ENCODE data around the gene UCHL3. TPM values are rescaled to one million over a fixed set of nuclear protein-coding genes. Genes with fewer than 3 reads are reported as not detected.

Gene UCHL3
- total and polyA plus RNA-seq, 11 donors, result 16.3 to 72.1 (median 27.6) TPM

DNA sequence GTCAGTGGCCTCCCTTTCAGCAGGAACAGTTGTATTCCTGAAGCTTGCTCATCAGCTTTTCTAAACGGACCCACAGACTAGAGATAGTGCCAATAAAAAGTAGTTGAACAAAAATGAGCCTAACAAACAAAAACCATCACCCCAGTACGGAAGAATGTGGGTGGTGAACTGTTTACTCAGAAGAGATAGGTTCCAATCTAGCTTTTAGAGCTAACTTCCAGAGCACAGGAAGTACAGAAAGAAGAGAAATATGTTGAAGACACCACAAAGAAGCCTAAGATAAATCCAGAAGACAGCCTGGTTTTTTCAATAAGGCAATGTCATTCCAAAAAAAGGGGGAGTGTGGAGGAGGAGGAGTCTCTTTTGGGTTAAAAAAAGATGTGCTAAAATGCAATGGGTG, 83.7 kb downstream of the UCHL3 start:
- Histone ChIP-seq H3K9me3 (no peaks in the 10 kb centered on the region), H3K4me1 (peaks cover 3 to 24% (median 9%) of the 10 kb centered on the region in 12 donors), H3K27ac (peak overlapping the region in 3 of 12 donors; percentile 7 to 37 (median 10)), H3K4me3 (no peak overlapping the region), H3K27me3 (peaks cover 0 to 16% (median 0%) of the 10 kb centered on the region in 9 donors), H3K36me3 (no peaks in the 10 kb centered on the region)
- intact Hi-C loops (cut with DNase I), result no loop called here
- DNase-seq (no peak), ATAC-seq (peak in 2 of 4 donors; percentile 24 to 32)
- 32 to 47% (median 38%) methylated on average over 2 of the region's 2 CpGs for WGBS, 4 donors
- TF ChIP-seq, protein P1, sequence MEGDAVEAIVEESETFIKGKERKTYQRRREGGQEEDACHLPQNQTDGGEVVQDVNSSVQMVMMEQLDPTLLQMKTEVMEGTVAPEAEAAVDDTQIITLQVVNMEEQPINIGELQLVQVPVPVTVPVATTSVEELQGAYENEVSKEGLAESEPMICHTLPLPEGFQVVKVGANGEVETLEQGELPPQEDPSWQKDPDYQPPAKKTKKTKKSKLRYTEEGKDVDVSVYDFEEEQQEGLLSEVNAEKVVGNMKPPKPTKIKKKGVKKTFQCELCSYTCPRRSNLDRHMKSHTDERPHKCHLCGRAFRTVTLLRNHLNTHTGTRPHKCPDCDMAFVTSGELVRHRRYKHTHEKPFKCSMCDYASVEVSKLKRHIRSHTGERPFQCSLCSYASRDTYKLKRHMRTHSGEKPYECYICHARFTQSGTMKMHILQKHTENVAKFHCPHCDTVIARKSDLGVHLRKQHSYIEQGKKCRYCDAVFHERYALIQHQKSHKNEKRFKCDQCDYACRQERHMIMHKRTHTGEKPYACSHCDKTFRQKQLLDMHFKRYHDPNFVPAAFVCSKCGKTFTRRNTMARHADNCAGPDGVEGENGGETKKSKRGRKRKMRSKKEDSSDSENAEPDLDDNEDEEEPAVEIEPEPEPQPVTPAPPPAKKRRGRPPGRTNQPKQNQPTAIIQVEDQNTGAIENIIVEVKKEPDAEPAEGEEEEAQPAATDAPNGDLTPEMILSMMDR (IDR thresholded peaks at IDR 0.05), result no peak
- no peak for TF ChIP-seq POLR2A (IDR thresholded peaks at IDR 0.05)

DNA sequence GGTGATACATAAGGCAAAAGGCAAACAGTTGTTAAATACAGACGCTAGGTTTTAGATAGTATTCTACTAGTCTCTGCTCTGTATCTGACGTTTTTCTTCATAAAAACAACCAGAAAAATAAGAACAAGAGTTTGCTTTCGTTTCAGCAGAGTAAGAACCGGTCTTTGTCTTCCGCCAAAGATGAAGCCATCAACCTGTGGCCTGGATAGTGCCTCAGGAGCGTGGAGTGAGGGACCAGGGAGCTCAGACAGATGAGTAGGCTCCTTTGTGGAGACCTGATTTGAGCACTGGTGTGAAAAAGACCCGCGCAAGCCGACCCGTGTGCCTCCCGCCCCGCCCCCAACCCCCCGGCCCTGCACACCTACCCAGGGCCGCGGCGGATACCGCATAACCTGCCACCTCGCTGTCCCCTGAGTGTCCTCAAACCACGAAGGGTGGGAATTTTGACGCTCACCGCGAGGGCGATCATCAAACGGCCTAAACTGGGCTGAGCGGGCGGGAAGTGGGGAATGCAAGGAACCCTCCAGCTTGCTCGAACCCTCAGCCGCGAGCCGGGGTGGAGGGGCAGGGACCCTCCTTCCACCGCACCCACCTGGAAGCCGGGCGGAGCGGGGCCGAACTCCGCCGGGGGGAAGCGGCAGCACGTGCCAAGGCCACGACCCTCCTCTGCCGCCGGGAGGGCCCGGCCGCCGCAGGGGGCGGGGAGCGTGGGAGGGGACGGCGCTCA, 85.7 kb downstream of the UCHL3 start:
- TF ChIP-seq POLR2A (IDR thresholded peaks at IDR 0.05), result no peak
- TF ChIP-seq, protein P1 (IDR thresholded peaks at IDR 0.05), result no peak
- peak in 2 of 5 donors; percentile 23 to 61 for DNase-seq
- peak overlapping the region; percentile 56 to 83 (median 68) for H3K4me3 ChIP-seq
- H3K36me3 ChIP-seq, result no peaks in the 10 kb centered on the region
- H3K4me1 ChIP-seq, result peaks cover 3 to 24% (median 9%) of the 10 kb centered on the region in 12 donors
- WGBS, 4 donors, result 25 to 38% (median 26%) methylated on average over 43 to 49 of the region's 49 CpGs
- H3K9me3 ChIP-seq, result no peaks in the 10 kb centered on the region
- peak in 2 of 4 donors; percentile 3 to 5 for ATAC-seq
- intact Hi-C loops (cut with DNase I), result no loop called here
- peaks cover 0 to 16% (median 0%) of the 10 kb centered on the region in 9 donors for H3K27me3 ChIP-seq
- H3K27ac ChIP-seq, result peak overlapping the region in 8 of 12 donors; percentile 22 to 69 (median 43)

DNA sequence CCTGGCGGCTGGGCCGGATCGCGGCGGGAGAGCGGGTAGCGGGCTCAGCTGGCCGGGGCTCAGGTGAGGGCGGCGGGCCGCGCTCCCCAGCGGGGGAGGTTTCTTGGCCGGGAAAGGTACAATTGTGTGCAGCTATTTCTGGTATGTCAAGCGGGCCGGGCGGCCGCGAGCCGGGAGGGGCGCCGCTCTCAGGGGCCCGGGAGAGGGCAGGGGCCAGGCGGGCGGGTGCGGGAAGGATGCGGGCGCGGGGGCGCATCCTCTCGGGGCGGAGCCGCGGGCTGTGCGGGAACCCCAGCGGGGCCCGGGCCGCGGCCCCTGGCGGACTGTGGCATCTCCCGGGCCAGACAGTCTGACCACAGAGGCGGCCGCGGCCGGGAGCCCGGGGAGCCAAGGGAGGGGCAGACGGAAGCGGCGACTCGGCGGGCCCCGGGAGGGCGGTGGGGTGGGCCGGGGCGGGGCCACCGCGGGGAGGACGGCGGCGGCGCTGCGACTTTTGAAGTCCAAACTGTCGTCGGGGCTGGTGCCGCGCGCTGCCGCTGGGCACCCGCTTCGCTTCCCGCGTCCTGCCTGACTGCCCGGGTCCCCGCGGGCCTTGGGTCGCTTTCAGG, 86.3 kb downstream of the UCHL3 start, which contains the start of gene LMO7:
LMO7 (plus strand) TSS at position 503 of the 608 bp plus-strand sequence. CDS start 328 bp downstream, outside the sequence.
- ATAC-seq, result peak in 3 of 4 donors; percentile 71 to 83 (median 78)
- Histone ChIP-seq H3K36me3 (no peaks in the 10 kb centered on the region), H3K4me3 (peak within 1 kb of the TSS; percentile 56 to 83 (median 68)), H3K4me1 (peaks cover 3 to 24% (median 9%) of the 10 kb centered on the region in 12 donors), H3K27me3 (peaks cover 0 to 16% (median 0%) of the 10 kb centered on the region in 9 donors), H3K9me3 (no peaks in the 10 kb centered on the region), H3K27ac (peak within 1 kb of the TSS in 8 of 12 donors; percentile 22 to 69 (median 43))
- peak; percentile 50 to 85 (median 62) for DNase-seq
- 0 to 1% (median 1%) methylated on average over 25 to 76 of the region's 76 CpGs for WGBS, 4 donors
- TF ChIP-seq POLR2A (IDR thresholded peaks at IDR 0.05), result no peak
- TF ChIP-seq, protein P1 (IDR thresholded peaks at IDR 0.05), result no peak
- intact Hi-C loops (cut with DNase I), result no loop called here
